ENCODE results near the gene TSPAN13.

DNA sequence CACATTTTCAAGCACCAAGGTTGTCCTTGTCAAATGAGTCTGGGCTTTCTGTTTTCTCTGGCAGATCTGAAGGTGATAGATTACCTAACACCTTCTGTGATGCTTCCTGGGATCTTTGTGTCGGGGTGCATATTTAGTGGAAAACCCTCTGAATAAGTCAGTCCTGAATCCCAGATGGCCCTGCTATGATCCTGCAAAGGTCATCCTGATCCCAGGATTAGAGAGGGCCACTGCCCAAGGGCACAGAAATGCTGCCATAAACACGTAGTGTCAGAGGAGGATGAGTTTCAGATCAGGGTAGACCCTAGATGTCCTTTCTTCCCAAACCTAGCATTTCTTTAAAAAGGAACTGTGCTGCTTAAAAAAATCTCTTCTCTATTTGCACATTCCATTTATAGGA lies 32.3 kb downstream of the TSPAN13 start:
- TF ChIP-seq, protein P1, sequence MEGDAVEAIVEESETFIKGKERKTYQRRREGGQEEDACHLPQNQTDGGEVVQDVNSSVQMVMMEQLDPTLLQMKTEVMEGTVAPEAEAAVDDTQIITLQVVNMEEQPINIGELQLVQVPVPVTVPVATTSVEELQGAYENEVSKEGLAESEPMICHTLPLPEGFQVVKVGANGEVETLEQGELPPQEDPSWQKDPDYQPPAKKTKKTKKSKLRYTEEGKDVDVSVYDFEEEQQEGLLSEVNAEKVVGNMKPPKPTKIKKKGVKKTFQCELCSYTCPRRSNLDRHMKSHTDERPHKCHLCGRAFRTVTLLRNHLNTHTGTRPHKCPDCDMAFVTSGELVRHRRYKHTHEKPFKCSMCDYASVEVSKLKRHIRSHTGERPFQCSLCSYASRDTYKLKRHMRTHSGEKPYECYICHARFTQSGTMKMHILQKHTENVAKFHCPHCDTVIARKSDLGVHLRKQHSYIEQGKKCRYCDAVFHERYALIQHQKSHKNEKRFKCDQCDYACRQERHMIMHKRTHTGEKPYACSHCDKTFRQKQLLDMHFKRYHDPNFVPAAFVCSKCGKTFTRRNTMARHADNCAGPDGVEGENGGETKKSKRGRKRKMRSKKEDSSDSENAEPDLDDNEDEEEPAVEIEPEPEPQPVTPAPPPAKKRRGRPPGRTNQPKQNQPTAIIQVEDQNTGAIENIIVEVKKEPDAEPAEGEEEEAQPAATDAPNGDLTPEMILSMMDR (IDR thresholded peaks at IDR 0.05) = no peak
- no peak for TF ChIP-seq POLR2A (IDR thresholded peaks at IDR 0.05)

All from thyroid gland (tissue), 4 donors.